KOPT-K1 (cell line): ENCODE results near the gene SH2D1A.
"Not testable (repeated sequence)": the region's sequence is repeated elsewhere in the genome, so short reads cannot be mapped to it uniquely, and the experiment has no call there.

Source experiments
- H3K27ac ChIP-seq: fragments of 200-600 bp; sonication (generic); 2 replicates; pipeline ENCODE4 v1.5.1; 2016; ENCODE audit warnings: antibody characterized with exemption, mild to moderate bottlenecking, low read depth, low read length; ENCODE audit not compliant: poor library complexity, severe bottlenecking
- H3K36me3 ChIP-seq: fragments of 200-600 bp; sonication (generic); 2 replicates; pipeline ENCODE4 v1.5.1; 2017; ENCODE audit warnings: antibody characterized with exemption, mild to moderate bottlenecking, low read length, moderate library complexity; ENCODE audit not compliant: insufficient read depth
- H3K9me3 ChIP-seq: fragments of 200-600 bp; sonication (generic); 2 replicates; pipeline ENCODE4 v1.5.1; 2017; ENCODE audit warnings: antibody characterized with exemption, low read length, mild to moderate bottlenecking; ENCODE audit not compliant: insufficient read depth, poor library complexity, severe bottlenecking

Gene SH2D1A

DNA sequence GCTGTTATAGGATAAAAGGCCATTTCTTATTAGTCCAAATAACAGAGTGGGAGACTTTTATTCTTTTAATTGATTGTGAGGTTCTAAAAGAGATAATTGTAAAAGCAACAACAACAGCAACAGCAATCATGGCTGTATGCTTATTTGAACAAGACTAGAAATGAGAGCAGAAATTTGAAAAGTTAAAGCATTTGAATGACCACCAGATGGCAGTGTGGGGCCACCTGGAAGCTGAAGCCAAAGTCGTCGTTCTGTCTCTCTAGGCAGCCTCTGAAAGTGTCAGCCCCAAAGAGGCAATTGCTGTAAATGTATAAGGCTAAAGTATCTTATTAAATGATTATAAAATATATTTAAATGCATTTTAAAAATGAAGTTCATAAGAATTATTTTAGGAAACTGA is 42.2 kb downstream of the SH2D1A start:
- peaks cover 48% of the 10 kb centered on the region for H3K36me3 ChIP-seq
- no peaks in the 10 kb centered on the region for H3K9me3 ChIP-seq
- H3K27ac ChIP-seq = peak overlapping the region; percentile 99

DNA sequence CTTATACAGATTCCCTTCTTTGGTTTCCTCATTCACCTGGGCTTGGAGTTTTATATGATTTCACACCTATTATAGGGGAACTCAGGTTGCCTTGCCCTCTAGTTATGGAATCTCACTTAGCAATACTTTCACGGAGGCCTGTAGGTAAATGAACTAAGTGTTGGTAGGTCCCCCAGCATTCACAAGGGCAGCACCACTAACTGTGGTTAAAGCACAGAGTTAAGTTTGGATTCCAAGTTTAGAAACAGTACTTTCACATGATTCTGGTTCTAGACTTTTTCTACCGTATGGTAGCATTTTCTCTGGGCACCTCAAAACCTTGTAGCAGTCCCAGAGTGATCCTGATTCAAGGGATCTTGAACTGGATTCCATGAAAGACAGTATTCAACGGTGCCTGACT is 46.4 kb downstream of the SH2D1A start:
- Histone ChIP-seq H3K36me3 (peaks cover 22% of the 10 kb centered on the region), H3K9me3 (no peaks in the 10 kb centered on the region), H3K27ac (peak overlapping the region; percentile 99)

DNA sequence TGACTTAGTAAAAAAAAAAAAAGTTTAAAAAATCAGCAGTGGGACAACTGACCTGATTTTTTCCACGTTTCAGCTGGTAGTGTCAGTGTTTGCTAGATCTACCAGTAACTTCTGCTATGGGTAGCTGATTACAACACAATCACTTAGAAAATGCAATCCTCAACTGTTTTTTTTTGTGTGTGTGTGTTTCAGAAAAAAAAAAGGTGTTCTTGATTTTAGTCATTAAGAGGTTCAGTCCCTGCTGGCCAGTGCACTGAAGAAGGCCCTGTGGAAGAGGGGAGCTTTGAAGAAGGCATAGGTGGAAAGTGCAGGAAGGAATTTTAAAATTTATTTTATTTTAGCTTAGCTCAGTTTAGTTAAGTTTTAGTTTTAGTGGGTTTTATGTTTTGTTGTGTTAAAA is 46.9 kb downstream of the SH2D1A start:
- Histone ChIP-seq H3K27ac (peak overlapping the region; percentile 99), H3K9me3 (no peaks in the 10 kb centered on the region), H3K36me3 (peaks cover 18% of the 10 kb centered on the region)

DNA sequence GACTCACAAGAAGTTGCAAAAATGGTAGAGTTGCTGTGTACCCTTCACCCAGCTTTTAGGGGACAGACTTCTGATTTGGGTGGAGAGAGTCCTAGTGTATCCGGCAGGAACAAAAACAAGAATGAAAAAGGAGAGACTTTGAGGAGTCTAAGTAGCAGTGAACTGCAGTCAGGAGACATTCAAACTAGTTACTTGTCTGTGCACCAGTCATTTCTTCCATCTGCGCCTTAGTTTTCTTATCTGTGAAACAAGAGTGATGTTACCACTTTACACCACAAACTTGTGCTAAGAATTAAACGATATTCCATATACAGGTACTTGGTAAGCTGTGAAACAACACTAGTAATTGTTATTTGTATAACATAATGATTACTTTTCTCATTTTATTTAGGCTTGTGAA is 47.3 kb downstream of the SH2D1A start:
- H3K36me3 ChIP-seq = peaks cover 18% of the 10 kb centered on the region
- H3K9me3 ChIP-seq = no peaks in the 10 kb centered on the region
- H3K27ac ChIP-seq = peak overlapping the region; percentile 99

GRCh38 chrX:124395145-124395880 is 49.0 kb downstream of the SH2D1A start:
- Histone ChIP-seq H3K27ac (peak overlapping the region; percentile 99), H3K9me3 (no peaks in the 10 kb centered on the region), H3K36me3 (peaks cover 13% of the 10 kb centered on the region)

GRCh38 chrX:124401696-124402095 is 55.3 kb downstream of the SH2D1A start:
- Histone ChIP-seq H3K36me3 (no peaks in the 10 kb centered on the region), H3K27ac (peak overlapping the region; percentile 99), H3K9me3 (no peaks in the 10 kb centered on the region)

DNA sequence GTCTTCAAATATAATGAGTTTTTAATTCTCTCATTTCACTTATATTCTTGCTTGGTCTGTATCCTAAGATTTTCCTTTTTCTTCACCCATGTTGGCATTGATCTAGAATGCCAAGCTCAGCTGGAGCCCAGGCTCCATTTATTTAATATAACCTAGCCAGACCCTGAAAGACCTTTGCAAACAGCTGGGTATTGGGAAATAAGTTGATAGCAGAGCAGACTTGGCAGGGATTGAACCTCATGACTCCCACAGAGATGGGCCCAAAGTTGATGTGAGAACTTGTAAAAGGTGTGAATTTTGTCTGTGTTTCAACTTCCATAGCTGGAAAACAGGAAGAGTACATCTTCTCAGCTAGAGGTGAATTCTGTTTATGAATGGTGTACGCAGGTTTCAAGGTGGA is 59.5 kb downstream of the SH2D1A start:
- Histone ChIP-seq H3K9me3 (no peaks in the 10 kb centered on the region), H3K36me3 (no peaks in the 10 kb centered on the region), H3K27ac (peak overlapping the region; percentile 99)

GRCh38 chrX:124406294-124407014 is 60.1 kb downstream of the SH2D1A start:
- no peaks in the 10 kb centered on the region for H3K36me3 ChIP-seq
- no peaks in the 10 kb centered on the region for H3K9me3 ChIP-seq
- H3K27ac ChIP-seq = peak overlapping the region; percentile 99

- Histone ChIP-seq H3K9me3 (no peaks in the 10 kb centered on the region), H3K36me3 (no peaks in the 10 kb centered on the region)
Observed at GRCh38 chrX:124407226-124407625, 60.9 kb downstream of the SH2D1A start.

DNA sequence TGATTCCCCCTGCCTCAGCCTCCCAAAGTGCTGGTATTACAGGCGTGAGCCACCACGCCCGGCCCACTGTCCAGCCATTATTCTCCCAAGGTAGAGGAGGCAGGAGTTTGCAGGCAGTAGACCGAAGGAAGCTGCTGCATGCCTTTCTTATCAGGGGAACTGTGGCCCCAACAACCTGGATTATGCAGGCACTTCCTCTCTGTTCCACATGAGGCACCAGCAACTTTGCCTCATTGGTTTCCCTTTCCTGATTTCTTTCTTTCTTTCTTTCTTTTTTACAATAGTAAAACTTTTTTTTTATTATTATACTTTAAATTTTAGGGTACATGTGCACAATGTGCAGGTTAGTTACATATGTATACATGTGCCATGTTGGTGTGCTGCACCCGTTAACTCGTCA is 62.0 kb downstream of the SH2D1A start:
- H3K27ac ChIP-seq, H3K9me3 ChIP-seq, H3K36me3 ChIP-seq: not testable (repeated sequence)

More at GRCh38 chrX:124407226-124407625, 60.9 kb downstream of the SH2D1A start:
- H3K27ac ChIP-seq = no peak overlapping the region

DNA sequence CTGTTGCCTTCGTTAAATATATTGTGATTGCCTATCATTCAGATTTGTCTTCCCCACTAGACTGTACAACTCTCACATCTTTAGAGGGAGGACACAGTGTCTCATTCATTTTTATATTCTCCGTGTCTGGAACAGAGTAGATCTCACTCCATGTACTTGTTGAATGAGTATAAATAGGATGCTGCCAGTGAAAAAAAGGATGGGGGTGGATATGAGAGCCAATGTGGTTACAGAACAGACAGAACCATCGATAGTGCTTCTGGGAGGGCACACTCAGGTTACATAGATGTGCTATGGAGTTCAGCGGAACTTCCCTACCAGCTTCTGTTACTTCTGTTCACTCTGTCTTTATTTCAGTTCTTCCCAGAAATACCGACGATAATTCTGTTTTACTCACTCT is 66.9 kb downstream of the SH2D1A start:
- Histone ChIP-seq H3K36me3 (no peaks in the 10 kb centered on the region), H3K27ac (no peak overlapping the region), H3K9me3 (no peaks in the 10 kb centered on the region)

DNA sequence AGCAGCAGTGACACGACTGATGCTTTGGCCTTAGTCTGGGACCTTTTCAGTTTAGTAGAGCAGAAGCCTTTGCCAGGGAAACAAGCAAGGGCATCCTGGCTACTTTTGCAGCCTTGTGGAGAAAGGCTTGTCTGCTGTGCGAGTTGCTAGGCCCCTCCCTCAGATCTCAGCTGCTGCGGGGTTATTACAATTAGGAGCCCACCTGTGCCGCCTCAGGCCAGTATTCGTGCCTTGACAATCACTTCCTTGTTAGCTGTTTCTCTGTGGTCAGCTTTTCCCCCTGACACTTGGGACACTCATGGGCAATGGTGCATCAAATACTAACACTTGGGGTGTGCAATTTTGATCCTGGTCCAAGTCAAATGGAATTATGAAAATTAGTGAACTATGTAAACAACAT is 67.9 kb downstream of the SH2D1A start:
- Histone ChIP-seq H3K36me3 (no peaks in the 10 kb centered on the region), H3K9me3 (no peaks in the 10 kb centered on the region), H3K27ac (no peak overlapping the region)

- H3K9me3 ChIP-seq = no peaks in the 10 kb centered on the region
- H3K36me3 ChIP-seq = no peaks in the 10 kb centered on the region
- H3K27ac ChIP-seq = no peak overlapping the region
Observed at GRCh38 chrX:124415115-124415800, 68.9 kb downstream of the SH2D1A start.

GRCh38 chrX:124421898-124422655 is 75.7 kb downstream of the SH2D1A start:
- Histone ChIP-seq H3K36me3 (no peaks in the 10 kb centered on the region), H3K9me3 (no peaks in the 10 kb centered on the region), H3K27ac (no peak overlapping the region)
